Neural cell (in vitro differentiated cells): ENCODE results near the gene TLCD2.

Experiments
- CTCF ChIP-seq: fragments of 450-650 bp; IDR thresholded peaks from 2 replicates; pipeline ENCODE4 v1.5.1; 2014; ENCODE audit warnings: antibody characterized with exemption, mild to moderate bottlenecking, moderate library complexity; ENCODE audit not compliant: poor library complexity, severe bottlenecking
- MXI1 ChIP-seq: fragments of 450-650 bp; conservative IDR thresholded peaks from 2 replicates; pipeline ENCODE4 v1.6.1; 2014; ENCODE audit warnings: antibody characterized with exemption, mild to moderate bottlenecking; ENCODE audit not compliant: poor library complexity, severe bottlenecking
- POLR2AphosphoS5 ChIP-seq: IDR thresholded peaks from 2 replicates; pipeline ENCODE4 v1.6.1; 2012
- RAD21 ChIP-seq: fragments of 450-650 bp; conservative IDR thresholded peaks from 2 replicates; pipeline ENCODE4 v1.6.1; 2014; ENCODE audit warnings: antibody characterized with exemption, mild to moderate bottlenecking, moderate library complexity
- REST ChIP-seq: IDR thresholded peaks from 2 replicates; pipeline ENCODE4 v1.6.1; 2012; ENCODE audit warnings: borderline replicate concordance
- SMC3 ChIP-seq: fragments of 450-650 bp; conservative IDR thresholded peaks from 2 replicates; pipeline ENCODE4 v1.6.1; 2014; ENCODE audit warnings: antibody characterized with exemption, mild to moderate bottlenecking, moderate library complexity; ENCODE audit not compliant: poor library complexity
- TAF1 ChIP-seq: IDR thresholded peaks from 2 replicates; pipeline ENCODE4 v1.6.1; 2012; ENCODE audit warnings: low read depth

GRCh38 chr17:1735834-1736347 is 25.7 kb upstream of the TLCD2 start:
- no peak for TF ChIP-seq CTCF
- TF ChIP-seq POLR2AphosphoS5: no peak
- TF ChIP-seq RAD21: no peak
- no peak for TF ChIP-seq SMC3
- TF ChIP-seq TAF1: no peak
- TF ChIP-seq MXI1: no peak
- no peak for TF ChIP-seq REST
